Activated effector memory CD4-positive, alpha-beta T cell treated with Interleukin-2 at 50 U/mL for 16 hours (primary cell): ENCODE measurements around the gene ITSN2.
"Not testable (repeated sequence)": the region's sequence is repeated elsewhere in the genome, so short reads cannot be mapped to it uniquely, and the experiment has no call there.

Experiments
- DNase-seq: peaks from one replicate; pipeline ENCODE4 v3.0.0-alpha.2; 2020

ITSN2 gene

DNA sequence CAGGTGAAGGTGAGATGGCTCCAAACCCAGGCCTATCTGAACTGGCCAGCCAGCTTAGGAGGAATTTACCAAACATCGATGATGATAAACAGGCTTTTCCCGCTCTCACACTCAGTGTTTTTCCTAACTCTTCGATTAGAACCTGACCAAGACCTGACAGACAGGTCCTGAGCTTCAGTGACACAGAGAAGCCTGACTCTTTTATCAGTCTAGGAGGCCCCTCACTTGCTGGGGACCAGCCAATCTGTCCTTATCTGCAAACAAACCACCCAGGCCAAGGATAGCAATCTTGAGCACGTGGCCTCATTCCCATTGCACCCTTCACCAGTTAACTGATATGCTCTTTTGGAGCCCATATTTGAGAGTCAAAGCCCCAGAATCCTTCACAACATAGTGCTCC, 1.9 kb upstream of the ITSN2 start:
- no peak for DNase-seq

DNA sequence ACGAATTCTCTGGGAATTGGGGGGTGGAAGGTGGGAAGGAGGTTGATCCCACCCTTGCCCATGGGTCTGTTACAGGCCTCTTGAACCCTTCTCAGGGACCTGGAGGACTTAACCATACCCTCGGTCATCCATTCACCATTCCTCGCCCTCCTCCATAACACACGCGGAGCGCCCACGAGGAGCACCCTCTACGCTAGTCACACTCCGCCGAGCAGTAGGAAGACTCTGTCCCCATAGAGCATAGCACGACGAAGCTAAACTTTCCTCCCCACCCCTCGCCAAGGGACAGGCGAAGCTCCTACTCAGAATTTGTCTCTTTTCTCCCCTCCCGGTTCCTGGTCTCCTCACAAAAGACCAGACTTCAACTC, 611 bp upstream of the ITSN2 start:
- no peak for DNase-seq

DNA sequence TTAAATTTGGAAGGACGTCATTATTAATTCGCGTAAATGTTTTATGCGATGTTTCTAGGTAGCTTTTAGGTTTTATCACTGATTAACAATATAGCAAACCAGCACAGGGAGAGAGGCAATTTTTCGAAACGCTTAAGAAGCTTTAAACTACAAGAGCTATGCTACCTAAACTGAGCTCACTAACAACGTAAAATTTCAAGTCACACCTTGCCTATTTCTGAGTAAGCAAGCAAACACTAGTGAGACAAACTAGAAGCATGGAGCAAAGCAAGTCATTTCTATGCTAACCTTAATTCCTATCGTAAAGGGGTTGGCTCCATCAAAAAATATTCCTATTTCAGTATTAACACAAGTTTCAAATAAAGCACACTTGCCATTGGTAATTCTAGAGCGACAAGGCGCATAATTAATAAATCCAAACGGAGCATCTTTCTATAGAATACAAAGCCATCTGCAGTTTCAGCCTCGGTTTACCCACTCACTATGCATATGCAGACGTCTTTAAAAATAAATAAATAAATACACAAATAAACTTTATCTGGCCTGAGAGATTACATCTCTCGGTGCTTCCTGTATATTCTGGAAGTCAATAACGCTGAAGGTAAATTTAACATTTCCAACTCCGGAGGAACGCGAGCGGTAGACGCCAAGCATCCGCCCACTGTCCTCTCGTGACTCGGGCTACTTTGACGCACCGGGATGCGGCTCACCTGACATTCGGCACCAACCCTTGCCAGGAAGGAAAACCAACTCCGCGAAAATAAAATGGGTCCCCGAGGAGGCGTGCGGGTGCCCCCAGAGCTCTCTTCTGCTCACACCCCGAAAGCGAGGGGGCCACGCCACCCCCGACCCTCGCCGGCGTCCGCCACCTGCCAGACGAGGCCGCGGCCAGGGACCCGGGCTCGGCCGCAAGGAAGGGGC, 947 bp downstream of the ITSN2 start:
- DNase-seq = peak; percentile 42

DNA sequence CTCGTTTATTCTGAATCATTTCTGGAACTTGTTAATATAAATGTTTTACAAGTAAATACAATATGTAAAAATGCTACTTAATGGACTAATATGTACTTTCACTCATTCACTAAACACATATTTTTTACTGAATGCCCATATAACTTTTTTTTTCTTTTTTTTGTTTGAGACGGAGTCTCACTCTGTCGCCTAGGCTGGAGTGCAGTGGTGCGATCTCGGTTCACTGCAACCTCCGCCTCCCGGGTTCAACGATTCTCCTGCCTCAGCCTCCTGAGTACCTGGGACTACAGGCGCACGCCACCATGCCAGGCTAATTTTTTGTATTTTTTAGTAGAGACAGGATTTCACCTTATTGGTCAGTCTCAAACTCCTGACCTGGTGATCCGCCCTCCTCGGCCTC, 2.6 kb downstream of the ITSN2 start:
- not testable (repeated sequence) for DNase-seq

DNA sequence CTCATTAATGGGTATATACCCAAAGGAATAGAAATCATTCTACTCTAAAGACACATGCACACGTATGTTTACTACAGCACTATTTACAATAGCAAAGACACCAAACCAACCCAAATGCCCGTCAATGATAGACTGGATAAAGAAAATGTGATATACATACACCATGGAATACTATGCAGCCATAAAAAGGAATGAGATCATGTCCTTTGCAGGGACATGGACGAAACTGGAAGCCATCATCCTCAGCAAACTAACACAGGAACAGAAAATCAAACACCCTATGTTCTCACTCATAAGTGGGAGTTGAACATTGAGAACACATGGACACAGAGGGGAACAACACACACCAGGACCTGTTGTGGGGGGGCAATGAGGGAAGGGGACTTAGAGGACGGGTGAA, 3.2 kb downstream of the ITSN2 start:
- not testable (repeated sequence) for DNase-seq

DNA sequence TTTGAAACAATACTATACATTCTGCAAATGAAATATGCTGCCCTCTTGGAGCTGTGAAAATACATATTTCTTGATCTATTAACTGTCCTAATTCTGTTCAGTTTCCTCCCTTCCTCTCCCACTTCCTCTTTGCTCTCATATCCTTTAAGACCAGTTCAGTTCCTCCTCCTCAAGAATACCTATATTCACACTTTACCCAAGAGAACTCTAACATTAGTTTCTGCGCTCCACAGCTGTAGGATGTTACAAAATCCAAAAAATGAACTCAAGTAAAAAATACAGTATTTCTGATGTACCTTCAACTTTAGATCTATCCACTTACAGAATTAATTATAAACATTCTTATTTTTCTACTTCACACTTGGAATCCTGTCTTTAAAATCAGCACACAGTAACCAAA, 5.4 kb downstream of the ITSN2 start:
- no peak for DNase-seq

DNA sequence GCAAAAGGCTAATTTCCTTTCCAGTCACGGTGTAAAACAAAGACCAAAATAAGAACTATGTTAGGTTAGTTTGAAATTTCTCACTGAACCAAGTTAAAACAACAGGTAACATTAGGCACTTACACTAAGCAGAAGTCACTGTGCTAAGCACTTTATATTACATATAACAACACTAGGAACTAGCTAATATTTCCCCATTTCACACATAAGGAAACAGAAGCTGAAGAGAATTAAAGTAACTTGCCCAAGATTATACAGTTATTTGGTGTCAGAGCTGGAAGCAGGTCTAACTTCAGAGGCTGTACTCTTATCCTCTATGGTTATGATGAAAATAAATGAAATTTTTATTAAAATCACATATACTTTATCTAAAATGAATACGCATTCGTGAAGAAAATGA, 5.9 kb downstream of the ITSN2 start:
- no peak for DNase-seq

DNA sequence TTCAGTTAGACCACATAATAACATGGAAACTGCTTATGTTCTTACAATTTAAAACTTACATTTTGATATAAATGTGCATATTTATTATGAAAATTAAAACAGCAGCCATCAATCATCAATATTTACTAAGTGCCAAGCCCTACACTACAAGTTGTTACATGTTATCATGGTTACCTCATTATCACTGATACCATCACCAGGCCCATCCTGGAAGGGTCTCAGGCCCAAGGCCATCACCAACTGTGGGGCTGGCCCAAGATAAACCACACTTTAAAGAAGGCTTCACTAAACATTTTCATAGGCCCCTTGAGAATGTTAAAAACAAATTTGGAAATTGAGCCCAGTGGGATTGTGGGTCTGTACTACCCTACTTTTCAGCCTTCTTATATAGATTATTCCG, 6.4 kb downstream of the ITSN2 start:
- no peak for DNase-seq

DNA sequence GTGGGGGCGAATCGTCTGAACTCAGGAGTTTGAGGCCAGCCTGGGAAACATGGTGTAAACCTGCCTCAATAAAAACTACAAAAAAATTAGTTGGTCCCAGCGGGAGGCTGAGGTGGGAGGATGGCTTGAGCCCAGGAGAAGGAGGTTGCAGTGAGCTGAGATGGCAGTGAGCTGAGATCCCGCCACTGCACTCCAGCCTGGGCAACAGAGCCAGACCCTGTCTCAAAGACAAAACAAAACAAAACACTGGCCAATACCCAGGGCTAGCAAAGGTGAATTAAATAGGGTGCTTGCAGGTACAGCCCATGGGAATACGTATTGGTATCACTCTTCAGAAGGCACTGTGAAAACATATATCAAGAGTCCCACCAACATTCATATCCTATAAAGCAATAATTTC, 7.0 kb downstream of the ITSN2 start:
- DNase-seq = no peak

DNA sequence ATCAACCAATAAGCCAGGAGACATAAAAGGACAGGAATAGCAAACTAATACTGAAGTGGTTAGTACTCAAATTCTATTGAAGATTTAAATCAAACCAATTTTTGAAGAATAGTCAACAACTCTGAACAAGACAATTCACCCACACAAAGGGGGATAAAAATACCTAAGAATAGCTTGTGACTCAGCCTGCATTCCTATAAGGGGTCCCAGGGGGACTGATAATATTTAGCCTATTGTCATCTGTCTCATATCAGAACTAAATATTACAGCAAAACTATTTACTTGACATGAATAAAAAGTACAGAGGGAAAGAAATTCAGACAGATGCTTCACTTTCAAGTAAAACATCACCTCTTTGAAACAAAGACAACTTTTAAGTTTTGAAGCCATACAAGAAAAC, 7.7 kb downstream of the ITSN2 start:
- DNase-seq = no peak

DNA sequence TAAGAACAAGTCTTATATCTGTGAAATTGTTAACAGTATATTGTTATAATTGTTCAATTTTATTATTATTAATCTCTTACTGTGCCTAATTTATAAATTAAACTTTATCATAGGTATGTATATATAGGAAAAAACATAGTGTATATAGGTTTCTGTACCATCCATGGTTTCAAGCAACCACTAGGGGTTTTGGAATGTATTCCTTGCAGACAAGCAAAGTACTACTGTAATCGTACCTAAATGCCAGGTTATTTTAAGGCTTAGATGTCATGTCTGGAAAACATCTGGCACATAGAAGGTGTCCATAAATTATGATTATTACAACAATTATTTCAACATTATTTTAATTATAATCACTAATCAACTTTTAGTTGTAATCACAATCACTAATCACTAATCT, 8.4 kb downstream of the ITSN2 start:
- no peak for DNase-seq

DNA sequence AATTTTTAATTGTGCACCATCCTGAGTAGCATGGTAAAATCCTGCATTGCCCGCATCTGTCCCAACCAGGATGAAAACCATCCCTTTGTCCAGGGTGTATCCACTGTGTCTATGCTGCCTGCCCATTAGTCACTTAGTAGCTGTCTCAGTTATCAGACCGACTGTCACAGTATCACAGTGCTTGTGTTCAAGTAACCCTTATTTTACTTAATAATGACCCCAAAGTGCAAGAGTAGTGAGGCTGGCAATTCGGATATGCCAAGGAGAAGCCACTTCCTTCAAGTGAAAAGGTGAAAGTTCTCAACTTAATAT, 8.8 kb downstream of the ITSN2 start:
- no peak for DNase-seq

DNA sequence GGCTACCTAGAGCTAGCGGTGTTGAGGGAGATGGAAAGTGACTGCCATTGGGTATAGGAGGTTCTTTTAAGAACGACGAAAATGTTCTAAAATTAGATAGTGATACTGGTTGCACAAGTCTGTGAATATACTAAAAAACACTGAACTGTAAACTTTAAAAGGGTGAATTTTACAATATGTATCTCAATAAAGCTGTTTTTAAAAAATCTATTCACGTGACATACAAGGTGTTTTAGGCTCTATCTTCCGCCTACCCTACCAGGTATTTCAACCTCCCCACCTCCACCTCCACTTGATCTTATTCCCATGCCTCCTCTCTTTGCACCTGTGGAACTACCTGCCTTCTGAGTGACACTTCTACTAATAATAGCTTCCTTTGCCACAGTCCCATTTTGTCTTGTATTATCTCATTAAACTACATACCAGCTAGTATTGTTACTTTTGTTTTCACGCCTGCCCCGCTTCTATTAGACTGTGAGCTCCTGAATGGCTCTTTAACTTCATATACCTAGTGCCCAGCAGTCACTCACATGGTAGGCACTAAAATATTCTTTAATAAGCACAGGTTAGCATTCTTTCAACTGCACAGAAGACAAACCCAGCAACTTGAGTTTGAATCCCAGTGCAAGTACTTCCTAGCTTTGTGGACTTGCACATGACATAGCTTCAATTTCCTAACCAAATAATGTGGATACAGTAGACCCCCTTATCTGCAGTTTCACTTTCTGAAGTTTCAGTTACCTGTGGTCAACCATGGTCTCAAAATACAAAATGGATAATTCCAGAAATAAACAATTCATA, 9.3 kb downstream of the ITSN2 start:
- no peak for DNase-seq

DNA sequence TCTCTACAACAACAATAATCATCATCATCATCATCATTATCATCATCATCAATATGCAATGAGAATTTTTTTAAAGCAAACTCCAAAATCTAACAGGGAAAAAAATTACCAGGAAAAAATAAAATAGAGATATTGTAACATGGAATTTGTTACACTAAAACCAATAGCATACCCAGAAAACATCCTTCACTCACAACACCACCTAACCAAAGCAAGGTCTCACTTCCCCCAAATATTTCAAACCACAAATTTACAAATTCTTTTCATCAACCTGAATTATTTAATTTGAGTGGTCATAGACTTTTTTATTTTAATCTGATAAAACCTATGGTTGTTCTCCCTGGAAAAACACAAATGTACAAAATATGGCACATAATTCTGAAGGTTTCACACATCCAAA, 11.2 kb downstream of the ITSN2 start:
- no peak for DNase-seq

DNA sequence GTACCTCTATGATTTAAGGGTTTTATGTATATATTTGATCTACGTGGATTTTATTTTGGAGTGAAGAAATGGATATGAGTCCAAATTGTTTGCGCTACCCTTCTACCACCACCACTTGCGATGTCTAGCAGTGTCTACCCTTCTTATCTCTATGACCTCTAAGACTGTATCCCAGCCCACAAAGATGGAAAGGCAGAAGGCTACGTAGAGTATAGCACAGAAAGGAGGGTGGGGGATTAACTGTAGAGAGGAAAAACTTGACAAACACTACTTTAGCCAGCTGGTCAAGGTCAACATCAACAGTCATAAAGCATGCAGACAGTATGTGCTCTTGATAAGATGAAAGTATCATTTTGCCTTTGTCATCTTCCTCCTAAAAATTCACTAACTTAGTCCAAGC, 14.4 kb downstream of the ITSN2 start:
- no peak for DNase-seq

DNA sequence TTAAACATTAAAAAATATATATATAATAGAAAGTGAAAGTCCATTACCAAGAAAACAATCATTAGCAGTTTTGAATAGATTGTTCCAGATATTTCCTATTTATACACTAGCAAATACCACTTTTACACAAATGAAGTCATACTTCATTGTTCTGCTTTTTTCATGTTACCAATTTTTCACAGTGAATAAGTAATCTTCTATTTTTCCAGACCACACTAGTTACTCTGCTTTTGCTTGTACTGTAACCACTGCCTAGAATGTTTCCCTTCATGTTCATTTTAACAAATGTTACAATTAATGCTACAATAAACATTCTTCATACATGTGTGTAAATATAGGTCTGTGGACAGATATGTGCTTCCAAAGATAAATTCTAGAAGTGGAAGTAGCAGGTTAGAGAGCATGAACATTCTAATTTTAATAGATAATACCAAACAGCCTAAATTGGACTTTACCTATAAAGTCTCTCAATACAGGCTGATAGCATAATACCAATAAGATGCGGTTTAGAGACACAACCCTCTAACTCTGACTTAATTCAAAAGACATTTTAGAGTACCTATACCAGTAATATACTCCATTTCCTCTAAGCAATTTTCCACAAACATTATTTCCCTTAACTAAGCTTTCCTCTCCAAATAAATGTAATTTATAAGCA, 17.0 kb downstream of the ITSN2 start:
- DNase-seq = no peak

DNA sequence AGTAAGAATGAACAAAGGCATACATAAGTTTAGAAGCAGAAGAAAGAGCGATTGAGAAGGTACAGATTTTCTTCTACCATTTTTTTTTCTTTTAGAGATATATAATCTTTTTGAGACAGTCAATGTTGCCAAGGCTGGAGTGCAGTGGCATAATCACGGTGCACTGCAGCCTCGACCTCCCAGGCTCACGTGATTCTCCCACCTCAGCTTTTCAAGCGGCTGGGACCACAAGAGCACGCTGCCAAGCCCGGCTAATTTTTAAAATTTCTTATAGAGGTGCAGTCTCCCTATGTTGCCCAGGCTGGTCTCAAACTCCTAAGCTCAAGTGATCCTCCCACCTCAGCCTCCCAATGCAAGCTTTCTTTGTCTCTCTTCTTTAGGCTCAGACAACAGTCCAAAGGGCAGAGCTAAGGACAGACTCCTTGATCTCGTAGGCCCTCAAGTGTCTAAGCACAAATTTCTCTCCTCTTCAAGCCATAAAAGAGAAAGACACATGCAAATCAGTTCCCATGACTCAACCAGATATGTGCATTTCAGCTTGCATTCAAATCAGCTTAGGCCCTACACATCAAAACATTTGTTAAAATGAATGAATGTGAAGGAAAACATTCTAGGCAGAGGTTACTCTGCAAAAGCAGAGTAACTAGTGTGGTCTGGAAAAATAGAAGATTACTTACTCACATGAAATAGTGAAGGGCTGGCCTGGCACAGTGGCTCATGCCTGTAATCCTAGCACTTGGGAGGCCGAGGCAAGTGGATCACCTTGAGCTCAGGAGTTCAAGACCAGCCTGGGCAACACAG, 18.0 kb downstream of the ITSN2 start:
- DNase-seq = no peak

DNA sequence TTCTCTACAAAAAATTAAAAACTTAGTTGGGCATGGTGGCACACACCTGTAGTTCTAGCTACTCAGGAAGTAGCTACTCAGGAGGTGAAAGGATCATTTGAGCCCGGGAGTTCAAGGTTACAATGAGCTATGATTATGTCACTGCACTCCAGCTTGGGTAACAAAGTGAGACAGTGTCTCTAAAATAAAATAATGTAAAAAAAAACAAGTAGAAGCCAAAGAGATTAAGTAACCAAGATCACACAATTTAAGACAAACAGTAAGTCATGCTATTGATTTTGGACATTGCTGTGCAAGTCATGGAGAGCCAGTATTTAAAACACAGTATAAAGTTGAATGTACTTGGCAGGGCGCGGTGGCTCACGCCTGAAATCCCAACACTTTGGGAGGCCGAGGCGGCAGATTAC, 20.5 kb downstream of the ITSN2 start:
- DNase-seq = no peak

DNA sequence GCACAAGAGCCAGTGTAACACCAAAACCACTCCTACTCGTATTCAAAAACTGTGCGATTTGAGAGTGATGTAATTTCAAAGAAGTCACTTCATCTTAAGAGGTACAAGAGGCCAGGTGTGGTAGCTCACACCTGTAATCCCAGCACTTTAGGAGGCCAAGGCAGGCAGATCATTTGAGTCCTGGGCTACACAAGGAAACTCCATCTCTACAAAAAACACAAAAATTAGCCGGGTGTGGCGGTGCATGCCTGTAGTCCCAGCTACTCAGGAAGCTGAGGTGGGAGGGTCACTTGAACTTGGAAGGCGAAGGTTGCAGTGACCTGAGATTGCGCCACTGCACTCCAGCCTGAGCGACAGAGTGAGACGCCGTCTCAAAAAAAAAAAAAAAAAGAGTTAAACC, 21.2 kb downstream of the ITSN2 start:
- DNase-seq = not testable (repeated sequence)

DNA sequence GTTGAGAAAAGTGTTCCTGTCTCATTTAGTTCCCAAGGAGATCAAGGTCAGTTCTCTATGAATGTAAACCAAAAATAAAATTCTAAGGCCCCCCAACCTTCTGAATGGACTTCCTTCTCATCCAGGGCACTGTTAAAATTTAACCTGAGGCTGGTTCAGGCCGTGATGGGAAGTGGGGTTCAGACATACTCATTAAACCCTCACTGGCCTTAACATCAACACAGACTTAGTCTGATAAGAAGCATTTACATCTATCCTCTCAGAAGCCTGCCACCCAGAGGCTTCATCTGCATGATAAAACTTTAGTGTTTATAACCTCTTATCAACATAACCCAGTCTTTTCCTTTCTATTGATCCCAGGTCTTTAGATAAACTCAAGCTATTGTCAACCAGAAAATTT, 22.4 kb downstream of the ITSN2 start:
- DNase-seq = no peak

DNA sequence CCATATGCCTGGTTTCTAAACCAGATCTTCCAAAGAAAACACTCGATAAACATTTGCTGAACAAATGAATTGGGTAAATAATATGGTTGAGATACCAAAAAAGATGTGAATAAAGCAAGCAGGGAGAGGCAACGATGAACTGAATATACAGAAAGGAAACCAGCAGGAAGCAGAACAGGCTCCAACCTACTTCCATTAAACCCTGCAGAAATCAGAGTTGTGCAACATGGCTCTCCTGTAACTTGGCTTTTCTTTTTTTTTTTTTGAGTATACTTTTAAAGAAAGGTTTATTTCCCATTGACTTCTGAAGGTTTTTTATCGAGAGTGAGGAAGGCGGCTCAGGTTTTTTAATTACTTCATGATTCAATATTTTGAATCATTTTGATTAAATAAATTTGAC, 23.5 kb downstream of the ITSN2 start:
- no peak for DNase-seq

DNA sequence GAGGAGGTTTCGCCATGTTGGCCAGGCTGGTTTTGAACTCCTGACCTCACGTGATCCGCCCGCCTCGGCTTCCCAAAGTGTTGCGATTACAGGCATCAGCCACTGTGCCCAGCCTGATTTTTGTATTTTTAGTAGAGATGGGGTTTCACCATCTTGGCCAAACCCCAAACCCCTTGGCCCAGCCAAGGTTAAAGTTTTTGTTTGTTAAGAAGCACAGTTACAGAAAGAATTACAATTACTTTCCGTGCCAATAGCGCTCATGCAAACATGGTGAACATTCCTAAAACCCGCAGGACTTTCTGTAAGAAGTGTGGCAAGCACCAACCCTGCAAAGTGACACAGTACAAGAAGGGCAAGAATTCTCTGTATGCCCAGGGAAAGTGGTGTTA, 26.1 kb downstream of the ITSN2 start:
- DNase-seq = no peak
